CD4-positive, alpha-beta memory T cell (primary cell): ENCODE measurements around the gene EIF4G1. TPM values are rescaled to one million over a fixed set of nuclear protein-coding genes. Genes with fewer than 3 reads are reported as not detected.

Experiments
- CTCF ChIA-PET: fragments of 350-600 bp; sonication (Branson Sonifier 250); formaldehyde crosslinking; loops from one replicate; lab custom pipeline; 2021; ENCODE audit warnings: inconsistent platforms; ENCODE audit not compliant: partially characterized antibody; lab: Charles Lee
- POLR2A ChIA-PET: fragments of 350-600 bp; sonication (Branson Sonifier 250); formaldehyde crosslinking; loops from one replicate; lab custom pipeline; 2021; ENCODE audit not compliant: partially characterized antibody; lab: Charles Lee
- DNase-seq, 5 donors: peaks; one replicate each; pipeline versions ENCODE4 v3.0.0 to v3.0.0-alpha.2; 2020 to 2022; ENCODE audit warnings: mixed read lengths in 1 of 5
- H3K27ac ChIP-seq: one replicate; pipeline ENCODE4 v1.7.0; 2013; ENCODE audit warnings: low read depth, low read length
- H3K27me3 ChIP-seq: 2 replicates; pipeline ENCODE4 v1.7.0; 2013; ENCODE audit warnings: mild to moderate bottlenecking, low read length, moderate library complexity; ENCODE audit not compliant: insufficient read depth
- H3K36me3 ChIP-seq: 2 replicates; pipeline ENCODE4 v1.7.0; 2013; ENCODE audit warnings: mild to moderate bottlenecking, low read length, moderate library complexity; ENCODE audit not compliant: insufficient read depth
- H3K4me1 ChIP-seq: 2 replicates; pipeline ENCODE4 v1.7.0; 2013; ENCODE audit warnings: mild to moderate bottlenecking, low read length, moderate library complexity; ENCODE audit not compliant: insufficient read depth
- H3K4me3 ChIP-seq, 2 donors: one replicate each; pipeline ENCODE4 v1.7.0; 2013; ENCODE audit warnings: low read length in 2 of 2, mild to moderate bottlenecking in 1 of 2
- H3K9me3 ChIP-seq, 2 donors: one replicate each; pipeline ENCODE4 v1.7.0; 2013; ENCODE audit warnings: low read length in 2 of 2, control low read depth in 1 of 2; ENCODE audit not compliant: control insufficient read depth in 1 of 2
- H3K27ac Mint-ChIP-seq, 7 donors: one replicate each; pipeline ENCODE4 v1.8.0; 2020 to 2021; ENCODE audit warnings: mixed read lengths in 7 of 7, mild to moderate bottlenecking in 6 of 7, inconsistent platforms in 3 of 7, moderate library complexity in 3 of 7
- H3K27me3 Mint-ChIP-seq, 2 donors: one replicate each; pipeline ENCODE4 v1.8.0; 2020 to 2021; ENCODE audit warnings: mixed read lengths in 2 of 2
- H3K36me3 Mint-ChIP-seq, 2 donors: one replicate each; pipeline ENCODE4 v1.8.0; 2020 to 2021; ENCODE audit warnings: mixed read lengths in 2 of 2, inconsistent platforms in 1 of 2, mild to moderate bottlenecking in 1 of 2
- H3K4me1 Mint-ChIP-seq, 4 donors: one replicate each; pipeline ENCODE4 v1.8.0; 2020 to 2021; ENCODE audit warnings: mixed read lengths in 4 of 4, mild to moderate bottlenecking in 1 of 4
- H3K4me3 Mint-ChIP-seq, 8 donors: one replicate each; pipeline ENCODE4 v1.8.0; 2020 to 2021; ENCODE audit warnings: mixed read lengths in 8 of 8, mild to moderate bottlenecking in 7 of 8, moderate library complexity in 6 of 8, inconsistent platforms in 3 of 8
- H3K9me3 Mint-ChIP-seq, 8 donors: one replicate each; pipeline ENCODE4 v1.8.0; 2020 to 2021; ENCODE audit warnings: mixed read lengths in 8 of 8, mild to moderate bottlenecking in 5 of 8, inconsistent platforms in 3 of 8, moderate library complexity in 1 of 8
- intact Hi-C: fragments of 100-400 bp; cut with micrococcal nuclease; formaldehyde crosslinking; loops from one replicate; pipeline ENCODE4 v1.15.1; 2023
- polyA plus RNA-seq, 2 donors: library from polyadenylated mRNA; unstranded; fragments of 300-500 nt; fragmentation: Illumina TruSeq; gene quantifications; one replicate each; pipeline ENCODE4 v1.2.3, GENCODE V29; 2021
- total RNA-seq, 2 experiments: library from RNA; stranded (reverse); gene quantifications; one replicate each; pipeline ENCODE4 v1.2.3, GENCODE V29; 2021

EIF4G1 gene
- total and polyA plus RNA-seq, 4 experiments from 2014 or later: 3.6 to 246 (median 144) TPM

- intact Hi-C loops: no loop called here
- Histone ChIP-seq H3K9me3 (no peaks in the 10 kb centered on the region), H3K4me3 (no peak overlapping the region), H3K36me3 (no peaks in the 10 kb centered on the region), H3K27ac (no peak overlapping the region), H3K27me3 (no peaks in the 10 kb centered on the region), H3K4me1 (no peaks in the 10 kb centered on the region)
- no peaks in the 10 kb centered on the region for H3K9me3 Mint-ChIP-seq
- ChIA-PET POLR2A (no interaction called here), CTCF (interaction anchor here (1.4 to 1.5 kb wide), 2 partner anchors 9 to 42 kb away, joined by 3 to 4 read pairs; partner anchors contain the start of gene EEF1AKMT4)
- no peak overlapping the region for H3K4me3 Mint-ChIP-seq
- no peaks in the 10 kb centered on the region for H3K36me3 Mint-ChIP-seq
- peaks cover 0 to 3% of the 10 kb centered on the region in 2 donors for H3K27me3 Mint-ChIP-seq
- H3K27ac Mint-ChIP-seq: no peak overlapping the region
- no peak for DNase-seq
- H3K4me1 Mint-ChIP-seq: peaks cover 0 to 2% (median 0%) of the 10 kb centered on the region in 4 donors
Measured at GRCh38 chr3:184291738-184292445, 22.5 kb upstream of the EIF4G1 start.

GRCh38 chr3:184295771-184296170, 18.6 kb upstream of the EIF4G1 start:
- Histone ChIP-seq H3K27me3 (no peaks in the 10 kb centered on the region), H3K36me3 (peaks cover 7% of the 10 kb centered on the region), H3K4me1 (peaks cover 13% of the 10 kb centered on the region), H3K27ac (no peak overlapping the region), H3K4me3 (no peak overlapping the region), H3K9me3 (no peaks in the 10 kb centered on the region)
- H3K36me3 Mint-ChIP-seq: peaks cover 6 to 11% of the 10 kb centered on the region in 2 donors
- no peak overlapping the region for H3K27ac Mint-ChIP-seq
- ChIA-PET CTCF (interaction anchor here (0.8 to 1.3 kb wide), 2 partner anchors 46 to 76 kb away, joined by 3 read pairs; partner anchors contain the start of gene EEF1AKMT4), POLR2A (no interaction called here)
- peaks cover 11 to 29% (median 19%) of the 10 kb centered on the region in 4 donors for H3K4me1 Mint-ChIP-seq
- H3K4me3 Mint-ChIP-seq: peak overlapping the region in 1 of 8 donors; percentile 9
- peaks cover 0 to 1% (median 0%) of the 10 kb centered on the region in 8 donors for H3K9me3 Mint-ChIP-seq
- no peaks in the 10 kb centered on the region for H3K27me3 Mint-ChIP-seq
- DNase-seq: no peak
- intact Hi-C loops: loop anchor here (5.0 kb wide), 1 partner anchor 413 kb away; the partner anchor contains the start of gene PARL

GRCh38 chr3:184296616-184297015, 17.8 kb upstream of the EIF4G1 start:
- ChIA-PET CTCF (interaction anchor here (0.6 to 1.3 kb wide), 2 partner anchors 10 to 47 kb away, joined by 3 to 4 read pairs; partner anchors contain the start of gene EEF1AKMT4), POLR2A (interaction anchor here (0.9 kb wide), 1 partner anchor 19 kb away, joined by 4 read pairs; no protein-coding TSS in a partner anchor)
- H3K27ac Mint-ChIP-seq: peak overlapping the region in 1 of 7 donors; percentile 27
- H3K27me3 Mint-ChIP-seq: no peaks in the 10 kb centered on the region
- H3K9me3 Mint-ChIP-seq: peaks cover 0 to 1% (median 0%) of the 10 kb centered on the region in 8 donors
- H3K27ac ChIP-seq: no peak overlapping the region
- peaks cover 14% of the 10 kb centered on the region for H3K4me1 ChIP-seq
- peaks cover 12% of the 10 kb centered on the region for H3K36me3 ChIP-seq
- no peak overlapping the region for H3K4me3 ChIP-seq
- H3K27me3 ChIP-seq: no peaks in the 10 kb centered on the region
- DNase-seq: no peak
- no peaks in the 10 kb centered on the region for H3K9me3 ChIP-seq
- H3K4me1 Mint-ChIP-seq: peaks cover 12 to 32% (median 20%) of the 10 kb centered on the region in 4 donors
- H3K4me3 Mint-ChIP-seq: peak overlapping the region in 4 of 8 donors; percentile 17 to 57 (median 50)
- intact Hi-C loops: loop anchor here (5.0 kb wide), 1 partner anchor 414 kb away; the partner anchor contains the start of gene PARL
- H3K36me3 Mint-ChIP-seq: peaks cover 9 to 14% of the 10 kb centered on the region in 2 donors

GRCh38 chr3:184298759-184299487, 15.5 kb upstream of the EIF4G1 start, which contains the start of gene PSMD2:
TSS of gene PSMD2 (plus strand) at chr3:184299241. CDS start at chr3:184299267, 26 bp downstream.
- peak within 1 kb of the TSS; percentile 73 for H3K27ac ChIP-seq
- Mint-ChIP-seq H3K4me1 (peaks cover 14 to 35% (median 21%) of the 10 kb centered on the region in 4 donors), H3K4me3 (peak within 1 kb of the TSS; percentile 88 to 96 (median 94)), H3K9me3 (peaks cover 0 to 1% (median 0%) of the 10 kb centered on the region in 8 donors), H3K36me3 (peaks cover 28 to 37% of the 10 kb centered on the region in 2 donors), H3K27ac (peak within 1 kb of the TSS; percentile 90 to 95 (median 94)), H3K27me3 (no peaks in the 10 kb centered on the region)
- intact Hi-C loops: loop anchor here (1.0 to 5.0 kb wide), 10 partner anchors 15 to 417 kb away; partner anchors contain the start of genes ABCC5, ABCF3, AP2M1 and CAMK2N2
- peak within 1 kb of the TSS; percentile 68 to 85 for H3K4me3 ChIP-seq
- no peaks in the 10 kb centered on the region for H3K9me3 ChIP-seq
- DNase-seq: peak; percentile 96 to 97 (median 96)
- H3K27me3 ChIP-seq: no peaks in the 10 kb centered on the region
- peaks cover 14% of the 10 kb centered on the region for H3K4me1 ChIP-seq
- H3K36me3 ChIP-seq: peaks cover 36% of the 10 kb centered on the region
- CTCF ChIA-PET: interaction anchor here (1.1 to 1.9 kb wide), 2 partner anchors 49 to 52 kb away, joined by 3 to 7 read pairs; partner anchors contain the start of gene EEF1AKMT4
- POLR2A ChIA-PET: interaction anchor here (1.1 to 2.0 kb wide), 5 partner anchors 17 to 143 kb away, joined by 3 to 13 read pairs (median 4); partner anchors contain the start of genes ABCF3, AP2M1 and DVL3

GRCh38 chr3:184299488-184300377, 14.7 kb upstream of the EIF4G1 start:
- H3K4me1 ChIP-seq: peaks cover 14% of the 10 kb centered on the region
- DNase-seq: no peak
- no peaks in the 10 kb centered on the region for H3K27me3 ChIP-seq
- H3K27ac Mint-ChIP-seq: peak overlapping the region; percentile 89 to 95 (median 93)
- peak overlapping the region; percentile 73 for H3K27ac ChIP-seq
- peaks cover 0 to 1% (median 0%) of the 10 kb centered on the region in 8 donors for H3K9me3 Mint-ChIP-seq
- H3K4me1 Mint-ChIP-seq: peaks cover 14 to 35% (median 22%) of the 10 kb centered on the region in 4 donors
- H3K36me3 Mint-ChIP-seq: peaks cover 34 to 45% of the 10 kb centered on the region in 2 donors
- peak overlapping the region; percentile 88 to 96 (median 94) for H3K4me3 Mint-ChIP-seq
- no peaks in the 10 kb centered on the region for H3K27me3 Mint-ChIP-seq
- no peaks in the 10 kb centered on the region for H3K9me3 ChIP-seq
- H3K4me3 ChIP-seq: peak overlapping the region; percentile 68 to 85
- CTCF ChIA-PET: no interaction called here
- peaks cover 44% of the 10 kb centered on the region for H3K36me3 ChIP-seq
- intact Hi-C loops: loop anchor here (1.0 to 5.0 kb wide), 10 partner anchors 15 to 417 kb away; partner anchors contain the start of genes ABCC5, ABCF3, AP2M1 and CAMK2N2
- POLR2A ChIA-PET: interaction anchor here (1.1 to 2.0 kb wide), 4 partner anchors 16 to 144 kb away, joined by 3 to 13 read pairs (median 6); partner anchors contain the start of genes AP2M1 and DVL3

- H3K4me1 ChIP-seq: peaks cover 14% of the 10 kb centered on the region
- no peak overlapping the region for H3K27ac ChIP-seq
- no peaks in the 10 kb centered on the region for H3K27me3 Mint-ChIP-seq
- ChIA-PET CTCF (interaction anchor here (1.4 kb wide), 1 partner anchor 50 kb away, joined by 3 read pairs; no protein-coding TSS in a partner anchor), POLR2A (interaction anchor here (1.8 to 2.0 kb wide), 2 partner anchors 15 to 126 kb away, joined by 8 to 13 read pairs; partner anchors contain the start of gene AP2M1)
- H3K27me3 ChIP-seq: no peaks in the 10 kb centered on the region
- peak overlapping the region in 5 of 7 donors; percentile 36 to 90 (median 47) for H3K27ac Mint-ChIP-seq
- H3K36me3 Mint-ChIP-seq: peaks cover 36 to 49% of the 10 kb centered on the region in 2 donors
- H3K4me3 Mint-ChIP-seq: peak overlapping the region; percentile 88 to 96 (median 94)
- peak overlapping the region in 1 of 2 donors; percentile 85 for H3K4me3 ChIP-seq
- no peak for DNase-seq
- peaks cover 14 to 35% (median 22%) of the 10 kb centered on the region in 4 donors for H3K4me1 Mint-ChIP-seq
- intact Hi-C loops: no loop called here
- no peaks in the 10 kb centered on the region for H3K9me3 ChIP-seq
- H3K9me3 Mint-ChIP-seq: peaks cover 0 to 1% (median 0%) of the 10 kb centered on the region in 8 donors
- H3K36me3 ChIP-seq: peaks cover 48% of the 10 kb centered on the region
Measured at GRCh38 chr3:184300378-184300720, 14.1 kb upstream of the EIF4G1 start.
